ENCODE results near the gene BLMH.
"Not testable (repeated sequence)": the region's sequence is repeated elsewhere in the genome, so short reads cannot be mapped to it uniquely, and the experiment has no call there.

The BLMH gene

DNA sequence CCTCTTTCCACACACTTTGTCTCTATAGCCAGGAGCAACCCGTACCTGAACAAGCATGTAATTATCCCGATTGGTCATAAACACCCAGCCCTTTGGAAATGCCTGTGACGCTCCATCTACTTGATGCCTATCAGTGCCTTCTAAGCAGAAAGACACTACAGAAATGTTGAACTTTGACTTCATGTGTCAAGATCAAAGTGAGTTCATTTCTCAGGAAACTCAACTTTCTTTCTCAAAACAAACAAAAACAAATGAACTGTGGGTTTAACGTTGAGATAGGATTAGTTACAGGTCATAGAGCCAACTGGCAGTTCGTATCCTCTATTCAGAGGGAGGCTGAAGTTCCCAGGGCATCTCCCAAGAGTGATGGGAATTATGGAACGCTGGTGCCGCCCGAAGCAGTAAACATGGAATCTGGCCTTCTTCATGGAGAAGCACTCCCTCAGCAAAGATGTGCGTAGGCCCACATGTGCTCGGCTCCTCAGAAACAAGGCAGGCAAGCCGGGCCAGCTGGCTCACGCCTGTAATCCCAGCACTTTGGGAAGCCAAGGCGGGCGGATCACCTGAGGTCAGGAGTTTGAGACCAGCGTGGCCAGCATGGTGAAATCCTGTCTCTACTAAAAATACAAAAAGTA is 65.7 kb downstream of the BLMH start:
- DNase-seq: no peak

- no peak for DNase-seq
Measured at GRCh38 chr17:30225112-30225511, 66.6 kb downstream of the BLMH start.

DNA sequence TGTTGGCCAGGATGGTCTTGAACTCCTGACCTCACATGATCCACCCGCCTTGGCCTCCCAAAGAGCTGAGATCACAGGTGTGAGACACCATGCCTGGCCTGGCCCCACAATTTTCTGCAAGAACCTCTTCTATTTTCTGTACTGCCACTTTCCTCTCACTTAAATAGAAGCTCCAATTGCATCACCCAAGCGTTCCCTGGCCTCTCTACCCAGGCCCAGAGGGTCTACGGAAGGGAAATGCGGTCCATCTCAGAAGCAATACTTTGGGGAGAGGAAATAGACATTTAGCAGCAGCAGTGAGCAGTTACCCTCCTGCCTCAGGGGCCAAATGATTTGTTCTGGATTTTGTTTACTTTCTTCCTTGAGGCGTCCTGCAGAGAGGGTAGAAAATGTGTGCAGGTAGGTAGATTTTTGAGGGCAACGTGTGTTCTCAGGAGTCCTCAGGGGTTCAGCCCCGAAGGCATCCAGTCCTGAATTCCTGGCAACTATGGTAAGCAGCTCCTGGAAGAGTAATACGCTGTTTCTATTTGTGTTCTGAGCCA is 67.3 kb downstream of the BLMH start:
- DNase-seq: no peak

DNA sequence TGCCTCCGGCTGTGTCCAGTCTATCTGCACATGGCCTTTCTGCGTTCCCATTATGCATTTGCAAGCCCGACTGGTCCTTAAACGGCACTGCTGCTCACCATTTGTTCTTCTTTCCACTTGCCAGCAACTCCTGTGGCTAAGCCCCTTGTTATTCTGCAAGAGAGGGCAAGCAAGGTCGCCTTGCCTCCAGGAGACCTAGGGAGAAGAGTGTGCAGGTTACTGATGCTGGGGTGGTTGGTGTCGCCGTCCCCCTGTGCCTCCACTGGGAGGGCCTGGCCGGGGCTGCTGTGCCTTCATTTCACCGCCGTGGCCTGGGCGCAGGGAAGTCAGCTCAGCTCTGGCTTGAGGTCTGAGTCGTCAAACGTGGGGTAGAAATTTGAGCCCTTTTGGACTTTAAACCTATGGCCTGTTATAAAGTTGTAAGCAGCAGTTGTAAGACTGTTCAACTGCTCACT is 69.0 kb downstream of the BLMH start:
- no peak for DNase-seq

DNA sequence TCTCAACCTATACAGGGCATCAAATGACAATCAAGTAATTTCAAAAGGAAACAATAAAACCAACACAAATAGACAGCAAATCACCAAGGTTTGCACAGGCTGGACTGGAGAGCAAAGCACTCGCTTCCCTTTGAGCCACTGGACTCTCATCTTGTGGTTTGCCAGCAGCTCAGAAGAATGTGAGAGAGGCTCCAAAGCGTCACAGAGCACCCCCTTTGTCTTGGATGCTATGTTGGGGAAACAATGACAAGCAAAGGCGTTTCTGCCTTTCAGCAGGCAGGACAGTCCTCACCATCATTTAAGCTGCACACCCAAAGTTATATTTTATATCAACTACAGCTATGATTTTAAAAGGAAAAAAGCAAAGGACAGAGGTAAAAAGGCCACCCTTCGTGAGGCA is 69.5 kb downstream of the BLMH start:
- no peak for DNase-seq

GRCh38 chr17:30221346-30221745 is 70.4 kb downstream of the BLMH start:
- DNase-seq: no peak

DNA sequence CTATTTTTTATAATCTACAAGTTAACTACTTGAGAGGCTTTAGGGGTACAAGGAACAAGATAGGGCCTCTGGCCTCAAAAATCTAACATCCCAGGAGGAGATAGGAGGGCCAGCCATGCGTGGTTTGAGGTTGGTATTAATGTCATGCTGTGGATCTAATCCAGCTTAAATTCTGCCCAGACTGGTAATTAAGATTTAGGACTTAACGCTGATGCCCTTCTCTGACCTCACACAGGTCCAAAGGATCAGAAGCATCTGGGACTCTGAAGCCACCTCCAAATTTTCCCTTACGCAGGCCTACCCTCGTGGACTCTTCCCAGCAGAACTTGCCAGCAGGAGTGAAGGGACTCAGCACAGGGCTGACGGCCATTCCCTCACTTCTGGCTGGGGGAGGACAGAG is 71.3 kb downstream of the BLMH start:
- DNase-seq: no peak

DNA sequence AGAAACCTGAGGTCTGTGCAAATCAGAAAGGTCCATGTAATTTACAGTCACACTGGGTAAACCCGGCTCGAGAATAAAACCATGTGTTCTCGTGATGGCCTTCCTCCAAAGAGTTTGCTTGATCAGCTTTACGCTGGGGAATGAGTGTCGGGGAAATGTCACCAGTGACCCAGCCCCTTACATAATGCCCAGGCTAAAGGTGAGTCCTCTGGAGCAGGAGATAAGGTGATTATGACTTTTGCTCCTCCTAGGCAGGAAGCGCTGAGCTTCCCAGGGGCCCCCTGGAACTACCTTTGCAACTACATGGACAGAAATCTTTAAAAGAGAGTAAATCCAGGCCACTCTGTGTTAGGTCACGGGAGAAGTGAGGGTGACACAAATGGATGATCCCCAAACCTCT is 71.9 kb downstream of the BLMH start:
- no peak for DNase-seq

DNA sequence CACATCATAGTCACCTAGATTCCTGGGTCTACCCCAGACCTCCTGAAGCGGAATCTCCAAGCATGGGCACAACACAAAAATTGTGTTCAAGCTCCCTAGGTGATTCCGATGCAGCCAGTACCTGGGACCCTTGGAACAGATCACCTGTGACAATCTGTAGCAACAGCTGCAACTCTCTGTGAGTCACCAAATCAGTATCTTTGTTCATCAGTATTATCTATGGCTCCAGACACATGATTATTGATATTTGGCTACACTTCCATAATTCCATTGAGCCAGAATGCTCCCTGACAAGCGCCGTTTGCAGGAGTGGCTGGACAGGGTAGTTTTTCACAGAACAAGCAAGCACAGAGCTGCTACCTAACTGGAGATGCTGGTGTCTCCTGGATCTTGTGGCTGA is 72.4 kb downstream of the BLMH start:
- DNase-seq: no peak

GRCh38 chr17:30218799-30219198 is 72.9 kb downstream of the BLMH start:
- DNase-seq: no peak

GRCh38 chr17:30217746-30218245 is 73.9 kb downstream of the BLMH start:
- no peak for DNase-seq

DNA sequence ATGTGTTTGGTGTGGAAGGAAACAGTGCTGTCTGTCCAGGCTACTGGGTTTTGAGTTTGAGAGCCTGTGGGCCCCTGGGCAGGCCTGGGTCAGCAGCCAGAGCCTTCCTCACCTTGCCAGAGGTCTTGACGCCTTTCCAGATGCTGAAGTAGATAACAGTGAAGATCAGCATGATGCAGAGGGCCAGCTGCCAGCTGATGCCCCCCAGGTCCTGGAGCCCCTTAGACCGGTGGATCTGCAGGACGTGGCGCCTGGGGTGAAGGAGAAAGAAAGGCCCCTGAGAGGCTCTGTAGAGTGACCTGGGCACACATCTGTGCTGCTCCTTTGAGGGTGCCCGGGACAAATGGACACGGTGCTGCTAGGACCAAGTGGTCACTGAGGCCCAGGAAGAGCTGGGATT is 74.7 kb downstream of the BLMH start:
- no peak for DNase-seq

GRCh38 chr17:30212750-30213149 is 79.0 kb downstream of the BLMH start:
- no peak for DNase-seq

DNA sequence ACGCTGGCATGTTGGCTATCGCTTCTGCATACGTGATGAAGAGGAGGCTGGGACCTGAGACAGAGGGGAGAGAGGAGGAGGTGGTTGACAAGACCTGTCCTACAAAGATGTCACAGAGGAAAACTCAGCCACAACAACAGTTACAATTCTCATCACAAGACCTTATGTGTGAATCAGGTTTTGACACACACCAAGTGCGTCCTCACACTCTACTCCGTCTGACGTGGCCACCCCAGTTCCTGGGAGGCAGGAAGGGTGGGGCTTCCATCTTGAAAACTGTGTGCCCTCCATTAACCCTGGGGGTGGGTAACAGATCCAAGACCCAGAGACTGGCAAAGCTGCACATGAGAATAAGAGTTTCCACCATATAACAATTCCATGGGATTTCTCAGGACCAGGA is 80.4 kb downstream of the BLMH start:
- DNase-seq: no peak

- DNase-seq: no peak
Measured at GRCh38 chr17:30210901-30211300, 80.8 kb downstream of the BLMH start.

GRCh38 chr17:30210366-30210765 is 81.4 kb downstream of the BLMH start:
- no peak for DNase-seq

GRCh38 chr17:30209930-30210329 is 81.8 kb downstream of the BLMH start:
- DNase-seq: no peak

DNA sequence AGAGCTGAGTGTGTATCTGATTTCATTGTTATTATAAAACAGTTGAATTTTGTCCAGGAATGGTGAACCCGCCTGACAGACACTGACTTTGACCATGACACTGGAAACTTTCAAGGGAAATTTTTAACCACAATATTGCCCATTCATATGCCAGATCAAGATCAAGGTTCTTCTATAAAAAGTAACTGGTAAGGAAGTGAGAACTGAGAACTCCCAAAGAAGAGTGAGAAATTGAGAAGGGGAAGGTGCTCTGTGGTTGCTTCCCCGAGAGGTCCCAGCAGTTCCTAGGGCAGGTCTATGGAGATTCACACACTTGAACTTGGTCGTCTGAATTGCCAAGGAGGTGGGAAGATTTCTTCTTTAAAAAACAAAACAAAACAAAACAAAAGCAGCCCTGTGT is 83.5 kb downstream of the BLMH start:
- no peak for DNase-seq

DNA sequence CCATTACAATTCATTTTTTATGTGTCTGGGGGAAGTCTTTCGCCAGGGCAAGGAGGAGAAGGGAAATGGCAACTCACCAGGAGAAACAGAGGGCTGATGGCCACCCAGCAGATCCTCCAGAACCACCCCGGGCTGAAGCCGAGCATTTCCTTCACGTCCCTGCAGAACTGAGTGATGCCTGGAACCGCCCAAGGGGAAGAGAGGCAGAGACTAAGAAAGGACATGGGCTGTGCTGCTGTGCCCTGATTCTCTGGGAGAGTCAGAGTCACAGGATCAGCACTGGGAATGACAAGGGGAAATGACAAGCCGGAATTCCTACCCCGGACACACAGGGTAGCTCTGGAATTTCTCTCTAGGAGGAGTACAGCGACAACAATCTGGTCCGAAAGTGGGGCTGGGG is 84.1 kb downstream of the BLMH start:
- DNase-seq: no peak

GRCh38 chr17:30203471-30203981 is 88.2 kb downstream of the BLMH start:
- no peak for DNase-seq

GRCh38 chr17:30200656-30201055 is 91.1 kb downstream of the BLMH start:
- DNase-seq: not testable (repeated sequence)

GRCh38 chr17:30200106-30200505 is 91.6 kb downstream of the BLMH start:
- DNase-seq: no peak

DNA sequence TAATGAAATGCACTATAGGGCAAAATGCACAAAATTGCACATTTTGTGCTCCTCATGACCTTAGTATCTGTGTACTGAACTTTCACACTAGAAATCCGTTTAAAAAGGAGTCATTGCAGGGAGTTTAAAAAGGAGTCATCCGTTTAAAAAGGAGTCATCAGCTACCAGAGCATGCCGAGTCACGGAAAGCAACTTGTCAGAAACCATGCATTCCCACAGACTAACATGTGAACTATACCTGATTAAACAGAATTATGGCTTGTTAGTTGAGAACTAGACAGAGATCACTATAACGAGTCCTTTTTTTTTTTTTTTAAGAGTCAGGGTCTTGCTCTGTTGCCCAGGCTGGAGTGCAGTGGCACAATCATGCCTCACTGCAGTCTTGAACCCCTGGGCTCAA is 92.1 kb downstream of the BLMH start:
- no peak for DNase-seq

Data from GOT3 (cell line).